B cell (primary cell): ENCODE results near the gene C8A. TPM values are rescaled to one million over a fixed set of nuclear protein-coding genes. Genes with fewer than 3 reads are reported as not detected.

Experiments
- ATAC-seq: fragments of 200-7000 bp; cut with Tn5 transposase; one replicate; pipeline ENCODE4 v1.10.0; 2021; ENCODE audit warnings: low read depth, mild to moderate bottlenecking, moderate number of reproducible peaks, moderate library complexity
- CTCF ChIA-PET: fragments of 350-600 bp; sonication (Branson Sonifier 250); formaldehyde crosslinking; loops from one replicate; lab custom pipeline; 2021; ENCODE audit warnings: antibody characterized with exemption, inconsistent platforms; lab: Charles Lee
- POLR2A ChIA-PET: fragments of 350-600 bp; sonication (Branson Sonifier 250); formaldehyde crosslinking; loops from one replicate; lab custom pipeline; 2021; ENCODE audit warnings: antibody characterized with exemption; lab: Charles Lee
- DNase-seq: peaks from one replicate; pipeline ENCODE4 v3.0.0; 2013
- H2AFZ ChIP-seq: 2 replicates; pipeline ENCODE4 v1.6.1; 2012; ENCODE audit warnings: mild to moderate bottlenecking, low read depth, low read length; ENCODE audit not compliant: insufficient read depth, poor library complexity, severe bottlenecking
- H3K27ac ChIP-seq, 2 donors: 1 replicate in 1 of 2; 2 replicates in 1 of 2; pipeline ENCODE4 v1.5.1; 2012 to 2013; ENCODE audit warnings: low read length in 2 of 2, mild to moderate bottlenecking in 2 of 2, moderate library complexity in 1 of 2
- H3K27me3 ChIP-seq, 4 experiments: fragments of 200-600 bp in 1 of 4; sonication (generic) in 1 of 4; replicated peaks in 1 of 4; 1 replicate in 2 of 4; 2 replicates in 2 of 4; pipeline versions ENCODE4 v1.6.1 to v1.7.0; 2013 to 2016; ENCODE audit warnings: low read length in 3 of 4, mild to moderate bottlenecking in 2 of 4, mixed read lengths in 1 of 4, moderate library complexity in 1 of 4; ENCODE audit not compliant: insufficient read depth in 4 of 4, control insufficient read depth in 3 of 4; ENCODE audit errors: control extremely low read depth in 1 of 4
- H3K36me3 ChIP-seq, 2 experiments: replicated peaks in 1 of 2; 1 replicate in 1 of 2; 2 replicates in 1 of 2; pipeline versions ENCODE4 v1.6.1 to v1.7.1; 2013; ENCODE audit warnings: low read length in 1 of 2; ENCODE audit not compliant: insufficient read depth in 2 of 2, control insufficient read depth in 1 of 2; ENCODE audit errors: control extremely low read depth in 1 of 2, extremely low read depth in 1 of 2
- H3K4me1 ChIP-seq, 2 donors: fragments of 200-600 bp in 1 of 2; sonication (generic) in 1 of 2; 1 replicate in 1 of 2; 2 replicates in 1 of 2; pipeline versions ENCODE4 v1.5.1 to v1.6.1; 2013 to 2017; ENCODE audit warnings: low read length in 2 of 2; ENCODE audit not compliant: control insufficient read depth in 2 of 2, insufficient read depth in 2 of 2
- H3K4me2 ChIP-seq: replicated peaks from 2 replicates; pipeline ENCODE3; 2012; ENCODE audit warnings: mild to moderate bottlenecking, low read depth, low read length; ENCODE audit not compliant: poor library complexity, severe bottlenecking
- H3K4me3 ChIP-seq, 5 experiments: fragments of 200-600 bp in 1 of 5; sonication (generic) in 1 of 5; 1 replicate in 3 of 5; 2 replicates in 2 of 5; pipeline versions ENCODE4 v1.5.1 to v1.7.0; 2011 to 2016; ENCODE audit warnings: low read length in 4 of 5, mild to moderate bottlenecking in 4 of 5, low read depth in 2 of 5, control low read depth in 1 of 5, moderate library complexity in 1 of 5; ENCODE audit not compliant: insufficient read depth in 1 of 5; ENCODE audit errors: control extremely low read depth in 1 of 5, extremely low read depth in 1 of 5
- H3K79me2 ChIP-seq: fragments of 200-600 bp; sonication (generic); one replicate; pipeline ENCODE4 v1.6.0; 2016; ENCODE audit warnings: low read length; ENCODE audit not compliant: control insufficient read depth, insufficient read depth
- H3K9ac ChIP-seq: fragments of 200-600 bp; sonication (generic); 2 replicates; pipeline ENCODE4 v1.6.1; 2017; ENCODE audit warnings: mild to moderate bottlenecking, low read length, moderate library complexity
- H3K9me3 ChIP-seq, 3 donors: one replicate each; pipeline versions ENCODE4 v1.6.1 to v1.7.1; 2013; ENCODE audit warnings: low read length in 2 of 3; ENCODE audit not compliant: control insufficient read depth in 2 of 3, insufficient read depth in 1 of 3; ENCODE audit errors: control extremely low read depth in 1 of 3
- H4K20me1 ChIP-seq: 2 replicates; pipeline ENCODE4 v1.6.0; 2012; ENCODE audit warnings: mild to moderate bottlenecking, low read length; ENCODE audit not compliant: insufficient read depth, control insufficient read depth, poor library complexity, severe bottlenecking
- H3K27ac Mint-ChIP-seq: one replicate; pipeline ENCODE4 v1.8.0; 2021; ENCODE audit warnings: mixed read lengths
- H3K27me3 Mint-ChIP-seq: one replicate; pipeline ENCODE4 v1.8.0; 2021; ENCODE audit warnings: mixed read lengths
- H3K4me1 Mint-ChIP-seq: one replicate; pipeline ENCODE4 v1.8.0; 2021; ENCODE audit warnings: mixed read lengths
- H3K4me3 Mint-ChIP-seq: one replicate; pipeline ENCODE4 v1.8.0; 2021; ENCODE audit warnings: mixed read lengths
- H3K9me3 Mint-ChIP-seq: one replicate; pipeline ENCODE4 v1.8.0; 2022; ENCODE audit warnings: mixed read lengths; ENCODE audit not compliant: insufficient read depth
- EZH2 ChIP-seq: IDR thresholded peaks from 2 replicates; pipeline ENCODE4 v1.6.1; 2012; ENCODE audit warnings: borderline replicate concordance, low read depth, mild to moderate bottlenecking, moderate library complexity, low read length; ENCODE audit not compliant: insufficient read depth, poor library complexity, severe bottlenecking
- WGBS: methylation state at CpG from one replicate; pipeline ENCODE4 v1.1.5; 2013; ENCODE audit warnings: missing lambda C conversion rate; ENCODE audit not compliant: insufficient coverage; 5-methylcytosine and 5-hydroxymethylcytosine counted together
- intact Hi-C: fragments of 100-400 bp; cut with micrococcal nuclease; formaldehyde crosslinking; loops from one replicate; pipeline ENCODE4 v1.10.0; 2022
- polyA plus RNA-seq: library from polyadenylated mRNA; depleted of rRNA; stranded (reverse); fragments of >200 nt; gene quantifications from 2 replicates; pipeline ENCODE4 v1.2.3, GENCODE V29; 2012
- total RNA-seq, 2 donors: library from RNA; stranded (reverse); fragments of 120-200 nt in 1 of 2; gene quantifications; 1 replicate in 1 of 2; 2 replicates in 1 of 2; pipeline versions ENCODE4 v1.2.3 to v1.2.4, GENCODE V29; 2013 to 2022
- TF ChIP-seq, protein P1 (sequence below): fragments of 200-600 bp; IDR thresholded peaks from one replicate; pipeline ENCODE4 v1.8.0; 2022; ENCODE audit warnings: antibody characterized with exemption, mild to moderate bottlenecking

The C8A gene
- total and polyA plus RNA-seq, 2 donors (not counting 1 experiment from before 2014, with no cell fraction given) = not detected

DNA sequence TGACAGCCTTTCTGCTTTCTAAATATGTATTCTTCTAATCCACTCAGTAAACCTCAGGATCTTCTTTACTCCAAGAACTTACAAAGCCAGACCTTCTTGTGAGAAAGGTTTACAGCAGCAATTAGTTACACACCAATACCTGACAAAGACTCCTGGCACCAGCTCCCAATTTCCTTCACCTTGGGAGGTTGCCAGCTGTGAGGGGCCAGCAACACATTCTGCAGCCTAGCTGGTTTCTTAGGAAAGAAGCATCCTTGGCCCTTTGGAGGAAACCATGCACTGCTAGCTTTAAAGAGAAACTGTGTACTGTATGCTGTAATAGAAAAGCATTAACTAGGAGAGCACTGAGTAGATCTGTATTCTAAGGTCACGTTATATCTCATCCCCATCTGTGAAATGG lies 46.2 kb upstream of the C8A start:
- ChIA-PET CTCF (interaction anchor here (1.0 kb wide), 1 partner anchor 12 kb away, joined by 3 read pairs; no protein-coding TSS in a partner anchor), POLR2A (no interaction called here)
- Histone ChIP-seq H3K27me3 (peaks cover 0 to 7% (median 2%) of the 10 kb centered on the region in 4 experiments), H3K4me3 (no peak overlapping the region), H3K9me3 (no peaks in the 10 kb centered on the region), H3K9ac (no peak overlapping the region), H3K36me3 (no peaks in the 10 kb centered on the region), H3K27ac (no peak overlapping the region), H3K4me1 (no peaks in the 10 kb centered on the region), H3K79me2 (no peaks in the 10 kb centered on the region), H2AFZ (no peak overlapping the region), H3K4me2 (no peak overlapping the region), H4K20me1 (no peaks in the 10 kb centered on the region)
- peaks cover 29% of the 10 kb centered on the region for H3K27me3 Mint-ChIP-seq
- TF ChIP-seq EZH2 = no peak
- TF ChIP-seq, protein P1, sequence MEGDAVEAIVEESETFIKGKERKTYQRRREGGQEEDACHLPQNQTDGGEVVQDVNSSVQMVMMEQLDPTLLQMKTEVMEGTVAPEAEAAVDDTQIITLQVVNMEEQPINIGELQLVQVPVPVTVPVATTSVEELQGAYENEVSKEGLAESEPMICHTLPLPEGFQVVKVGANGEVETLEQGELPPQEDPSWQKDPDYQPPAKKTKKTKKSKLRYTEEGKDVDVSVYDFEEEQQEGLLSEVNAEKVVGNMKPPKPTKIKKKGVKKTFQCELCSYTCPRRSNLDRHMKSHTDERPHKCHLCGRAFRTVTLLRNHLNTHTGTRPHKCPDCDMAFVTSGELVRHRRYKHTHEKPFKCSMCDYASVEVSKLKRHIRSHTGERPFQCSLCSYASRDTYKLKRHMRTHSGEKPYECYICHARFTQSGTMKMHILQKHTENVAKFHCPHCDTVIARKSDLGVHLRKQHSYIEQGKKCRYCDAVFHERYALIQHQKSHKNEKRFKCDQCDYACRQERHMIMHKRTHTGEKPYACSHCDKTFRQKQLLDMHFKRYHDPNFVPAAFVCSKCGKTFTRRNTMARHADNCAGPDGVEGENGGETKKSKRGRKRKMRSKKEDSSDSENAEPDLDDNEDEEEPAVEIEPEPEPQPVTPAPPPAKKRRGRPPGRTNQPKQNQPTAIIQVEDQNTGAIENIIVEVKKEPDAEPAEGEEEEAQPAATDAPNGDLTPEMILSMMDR = no peak
- H3K27ac Mint-ChIP-seq = no peak overlapping the region
- WGBS = no CpG with 5 or more reads among the region's 1 CpG
- intact Hi-C loops = no loop called here
- no peaks in the 10 kb centered on the region for H3K4me1 Mint-ChIP-seq
- ATAC-seq (no peak), DNase-seq (no peak)
- no peak overlapping the region for H3K4me3 Mint-ChIP-seq
- no peaks in the 10 kb centered on the region for H3K9me3 Mint-ChIP-seq

DNA sequence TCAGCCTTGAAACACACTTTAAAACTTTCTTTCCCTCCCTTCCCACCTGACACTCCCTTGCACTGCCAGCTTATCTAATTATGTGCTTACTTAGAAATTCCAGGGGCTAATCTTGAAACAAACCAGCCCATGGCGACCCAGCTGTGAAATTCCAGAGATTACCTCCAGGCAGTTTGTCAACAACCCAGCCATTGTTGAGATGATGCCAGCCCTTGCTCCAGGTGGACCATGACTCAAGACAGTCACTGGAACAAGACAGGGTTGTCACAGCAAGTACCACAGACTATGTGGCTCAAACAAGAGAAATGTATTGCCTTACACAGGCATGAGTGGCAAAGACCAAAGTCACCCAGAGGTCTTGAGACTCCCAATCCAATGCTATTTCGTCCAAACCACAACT lies 43.3 kb upstream of the C8A start:
- no peak overlapping the region for H3K27ac ChIP-seq
- peaks cover 0 to 4% (median 0%) of the 10 kb centered on the region in 3 donors for H3K9me3 ChIP-seq
- H3K79me2 ChIP-seq = no peaks in the 10 kb centered on the region
- TF ChIP-seq EZH2 = no peak
- TF ChIP-seq, protein P1 = no peak
- ATAC-seq (no peak), DNase-seq (no peak)
- Mint-ChIP-seq H3K4me1 (no peaks in the 10 kb centered on the region), H3K9me3 (no peaks in the 10 kb centered on the region), H3K27me3 (peaks cover 26% of the 10 kb centered on the region), H3K27ac (no peak overlapping the region), H3K4me3 (no peak overlapping the region)
- CTCF ChIA-PET = no interaction called here
- no peaks in the 10 kb centered on the region for H4K20me1 ChIP-seq
- H3K36me3 ChIP-seq = no peaks in the 10 kb centered on the region
- H3K4me1 ChIP-seq = no peaks in the 10 kb centered on the region
- intact Hi-C loops = loop anchor here (10.0 kb wide), 1 partner anchor 1527 kb away; no protein-coding TSS in a partner anchor
- POLR2A ChIA-PET = no interaction called here
- WGBS = 76% methylated on average over 1 of the region's 2 CpGs
- no peak overlapping the region for H2AFZ ChIP-seq
- no peak overlapping the region for H3K9ac ChIP-seq
- no peak overlapping the region for H3K4me2 ChIP-seq
- H3K4me3 ChIP-seq = no peak overlapping the region
- H3K27me3 ChIP-seq = peaks cover 0 to 7% (median 2%) of the 10 kb centered on the region in 4 experiments
